ENCODE measurements around the gene OVOL3. TPM values are rescaled to one million over a fixed set of nuclear protein-coding genes. Genes with fewer than 3 reads are reported as not detected.
A peak's percentile ranks its signal among the peaks of the same experiment; 100 is the strongest.

Gene OVOL3
- total RNA-seq, 1 donor from 2014 or later, result not detected

DNA sequence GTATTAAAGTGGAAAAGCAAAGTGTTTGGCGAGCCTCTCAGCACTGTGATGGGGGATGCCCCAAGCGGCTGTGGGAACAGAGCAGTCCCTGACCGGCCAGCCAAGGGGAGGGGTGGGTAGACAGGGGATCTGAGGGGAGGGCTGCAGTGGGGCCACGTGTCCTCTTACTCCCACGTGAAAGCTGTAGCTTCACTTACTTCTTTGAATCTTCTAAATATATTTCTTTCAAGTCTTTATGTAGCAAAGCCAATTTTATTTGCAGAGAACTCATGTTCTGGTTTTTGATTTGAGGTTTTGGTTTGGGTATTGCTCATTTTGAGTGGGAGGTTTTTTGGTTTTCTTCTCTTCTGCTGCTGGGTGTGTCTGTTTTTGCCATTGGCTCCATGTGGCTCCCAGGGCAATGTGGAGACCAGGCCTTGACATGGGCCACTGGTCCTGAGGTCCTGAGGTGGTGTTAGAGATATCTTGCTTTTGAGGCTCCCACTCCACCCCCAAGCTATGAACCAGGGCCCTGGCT lies 17.7 kb upstream of the OVOL3 start:
- FAIRE-seq (no peak), DNase-seq (ENCODE audit: low read depth) (no peak)
- H3K36me3 ChIP-seq (ENCODE audit: control insufficient read depth, insufficient read depth, low read length), result peaks cover 1% of the 10 kb centered on the region
- TF ChIP-seq, protein P1, sequence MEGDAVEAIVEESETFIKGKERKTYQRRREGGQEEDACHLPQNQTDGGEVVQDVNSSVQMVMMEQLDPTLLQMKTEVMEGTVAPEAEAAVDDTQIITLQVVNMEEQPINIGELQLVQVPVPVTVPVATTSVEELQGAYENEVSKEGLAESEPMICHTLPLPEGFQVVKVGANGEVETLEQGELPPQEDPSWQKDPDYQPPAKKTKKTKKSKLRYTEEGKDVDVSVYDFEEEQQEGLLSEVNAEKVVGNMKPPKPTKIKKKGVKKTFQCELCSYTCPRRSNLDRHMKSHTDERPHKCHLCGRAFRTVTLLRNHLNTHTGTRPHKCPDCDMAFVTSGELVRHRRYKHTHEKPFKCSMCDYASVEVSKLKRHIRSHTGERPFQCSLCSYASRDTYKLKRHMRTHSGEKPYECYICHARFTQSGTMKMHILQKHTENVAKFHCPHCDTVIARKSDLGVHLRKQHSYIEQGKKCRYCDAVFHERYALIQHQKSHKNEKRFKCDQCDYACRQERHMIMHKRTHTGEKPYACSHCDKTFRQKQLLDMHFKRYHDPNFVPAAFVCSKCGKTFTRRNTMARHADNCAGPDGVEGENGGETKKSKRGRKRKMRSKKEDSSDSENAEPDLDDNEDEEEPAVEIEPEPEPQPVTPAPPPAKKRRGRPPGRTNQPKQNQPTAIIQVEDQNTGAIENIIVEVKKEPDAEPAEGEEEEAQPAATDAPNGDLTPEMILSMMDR (IDR thresholded peaks at IDR 0.05; ENCODE audit: insufficient read depth, low read length, severe bottlenecking), result no peak
- H3K4me3 ChIP-seq (ENCODE audit: low read depth, low read length), result no peak overlapping the region
- H3K27me3 ChIP-seq (ENCODE audit: control insufficient read depth, insufficient read depth, low read length), result no peaks in the 10 kb centered on the region

DNA sequence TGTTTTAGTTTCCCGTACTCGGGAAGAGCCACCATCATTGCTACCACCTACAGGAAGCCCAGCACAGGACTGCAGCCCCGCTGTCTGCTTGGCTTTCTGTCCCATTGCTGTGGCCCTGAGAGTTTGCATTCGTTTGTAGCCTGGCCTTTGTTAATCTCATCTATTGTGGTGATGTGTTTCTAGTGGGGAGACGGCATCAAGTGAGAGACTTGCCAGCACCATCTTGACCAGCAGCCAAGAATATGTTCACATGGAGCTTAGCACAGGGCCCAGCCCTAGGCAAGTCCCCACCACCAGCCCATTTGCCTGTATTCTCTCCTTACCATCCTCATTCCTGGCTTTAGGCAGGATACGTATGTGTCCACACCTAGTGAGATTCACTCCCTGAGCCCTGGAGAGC lies 17.3 kb upstream of the OVOL3 start:
- DNase-seq (ENCODE audit: low read depth) (no peak), FAIRE-seq (peak; percentile 58)
- Histone ChIP-seq H3K4me3 (ENCODE audit: low read depth, low read length) (no peak overlapping the region), H3K36me3 (ENCODE audit: control insufficient read depth, insufficient read depth, low read length) (peaks cover 1% of the 10 kb centered on the region), H3K27me3 (ENCODE audit: control insufficient read depth, insufficient read depth, low read length) (no peaks in the 10 kb centered on the region)
- TF ChIP-seq, protein P1 (IDR thresholded peaks at IDR 0.05; ENCODE audit: insufficient read depth, low read length, severe bottlenecking), result no peak

DNA sequence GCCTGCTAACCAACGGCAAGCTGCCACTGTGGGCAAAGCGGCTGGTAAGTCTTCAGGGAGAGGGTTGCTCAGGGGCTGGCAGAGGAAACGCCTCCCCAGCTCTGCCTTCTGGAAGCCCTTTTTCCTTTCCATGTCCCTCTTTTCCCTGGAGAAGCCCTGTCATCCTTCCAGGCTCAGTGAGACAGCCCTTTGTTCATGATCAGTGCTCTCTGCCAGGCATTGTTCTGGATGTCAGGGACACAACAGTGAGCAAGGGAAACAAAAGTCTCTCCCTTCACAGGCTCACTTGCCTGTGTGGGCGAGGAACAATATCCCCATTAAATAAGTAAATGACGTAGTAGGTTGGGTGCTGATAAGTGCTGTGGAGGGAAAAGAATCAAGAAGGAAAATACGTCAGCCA lies 13.9 kb upstream of the OVOL3 start:
- FAIRE-seq (no peak), DNase-seq (ENCODE audit: low read depth) (no peak)
- Histone ChIP-seq H3K36me3 (ENCODE audit: control insufficient read depth, insufficient read depth, low read length) (no peaks in the 10 kb centered on the region), H3K27me3 (ENCODE audit: control insufficient read depth, insufficient read depth, low read length) (no peaks in the 10 kb centered on the region), H3K4me3 (ENCODE audit: low read depth, low read length) (no peak overlapping the region)
- TF ChIP-seq, protein P1 (IDR thresholded peaks at IDR 0.05; ENCODE audit: insufficient read depth, low read length, severe bottlenecking), result no peak

DNA sequence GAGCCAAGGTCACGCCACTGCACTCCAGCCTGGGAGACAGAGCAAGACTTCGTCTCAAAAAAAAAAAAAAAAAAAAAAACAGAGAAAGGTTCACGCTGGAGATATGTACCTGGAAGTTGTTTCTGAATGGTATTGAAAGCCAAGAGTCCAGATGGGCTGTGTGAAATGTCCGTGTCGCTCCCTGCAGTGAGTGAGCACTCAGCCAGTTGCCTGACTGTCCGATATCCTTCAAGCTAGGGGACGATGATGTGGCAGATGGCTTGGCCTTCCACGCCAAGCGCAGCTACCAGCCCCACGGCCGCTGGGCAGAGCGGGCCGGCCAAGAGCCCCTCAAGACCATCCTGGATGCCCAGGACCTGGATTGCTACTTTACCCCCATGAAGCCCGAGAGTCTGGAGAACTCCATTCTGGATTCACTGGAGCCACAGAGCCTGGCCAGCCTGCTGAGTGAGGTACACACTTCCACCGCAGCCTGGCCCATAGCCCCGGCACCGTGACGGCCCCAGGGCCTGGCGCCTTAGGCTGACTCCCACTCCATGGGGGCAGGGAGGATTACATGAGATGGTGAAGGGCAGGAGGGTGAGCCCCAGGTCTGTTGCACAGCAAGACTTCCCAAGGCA lies 11.7 kb upstream of the OVOL3 start:
- Histone ChIP-seq H3K27me3 (ENCODE audit: control insufficient read depth, insufficient read depth, low read length) (no peaks in the 10 kb centered on the region), H3K36me3 (ENCODE audit: control insufficient read depth, insufficient read depth, low read length) (no peaks in the 10 kb centered on the region), H3K4me3 (ENCODE audit: low read depth, low read length) (no peak overlapping the region)
- no peak for DNase-seq (ENCODE audit: low read depth)
- TF ChIP-seq, protein P1 (IDR thresholded peaks at IDR 0.05; ENCODE audit: insufficient read depth, low read length, severe bottlenecking), result no peak
- FAIRE-seq, result no peak

DNA sequence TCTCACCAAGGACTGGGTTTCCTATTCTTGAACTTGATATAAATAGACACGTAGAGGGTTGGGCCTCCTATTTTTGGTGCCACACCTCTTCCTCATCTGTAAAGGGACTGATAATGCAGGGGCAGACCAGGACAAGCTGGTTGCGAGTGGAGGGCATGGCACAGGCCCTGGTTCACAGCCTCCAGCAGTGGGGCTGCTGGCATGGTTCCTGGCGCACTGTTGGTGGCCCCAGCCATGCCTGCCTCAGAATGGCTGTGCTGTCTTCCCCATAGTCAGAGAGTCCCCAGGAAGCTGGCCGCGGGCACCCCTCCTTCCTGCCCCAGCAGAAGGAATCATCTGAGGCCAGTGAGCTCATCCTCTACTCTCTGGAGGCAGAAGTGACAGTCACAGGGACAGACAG lies 10.5 kb upstream of the OVOL3 start:
- no peak overlapping the region for H3K4me3 ChIP-seq (ENCODE audit: low read depth, low read length)
- no peaks in the 10 kb centered on the region for H3K27me3 ChIP-seq (ENCODE audit: control insufficient read depth, insufficient read depth, low read length)
- FAIRE-seq, result no peak
- TF ChIP-seq, protein P1 (IDR thresholded peaks at IDR 0.05; ENCODE audit: insufficient read depth, low read length, severe bottlenecking), result no peak
- DNase-seq (ENCODE audit: low read depth), result no peak
- peaks cover 4% of the 10 kb centered on the region for H3K36me3 ChIP-seq (ENCODE audit: control insufficient read depth, insufficient read depth, low read length)
